Hematopoietic multipotent progenitor cell treated with erythropoietin and hydrocortisone succinate and interleukin-3 and kit ligand, for 4 days (in vitro differentiated cells): ENCODE measurements around the gene COL6A1.

Experiments
- DNase-seq: peaks from one replicate; pipeline ENCODE4 v3.0.0-alpha.2; 2015

COL6A1 gene

DNA sequence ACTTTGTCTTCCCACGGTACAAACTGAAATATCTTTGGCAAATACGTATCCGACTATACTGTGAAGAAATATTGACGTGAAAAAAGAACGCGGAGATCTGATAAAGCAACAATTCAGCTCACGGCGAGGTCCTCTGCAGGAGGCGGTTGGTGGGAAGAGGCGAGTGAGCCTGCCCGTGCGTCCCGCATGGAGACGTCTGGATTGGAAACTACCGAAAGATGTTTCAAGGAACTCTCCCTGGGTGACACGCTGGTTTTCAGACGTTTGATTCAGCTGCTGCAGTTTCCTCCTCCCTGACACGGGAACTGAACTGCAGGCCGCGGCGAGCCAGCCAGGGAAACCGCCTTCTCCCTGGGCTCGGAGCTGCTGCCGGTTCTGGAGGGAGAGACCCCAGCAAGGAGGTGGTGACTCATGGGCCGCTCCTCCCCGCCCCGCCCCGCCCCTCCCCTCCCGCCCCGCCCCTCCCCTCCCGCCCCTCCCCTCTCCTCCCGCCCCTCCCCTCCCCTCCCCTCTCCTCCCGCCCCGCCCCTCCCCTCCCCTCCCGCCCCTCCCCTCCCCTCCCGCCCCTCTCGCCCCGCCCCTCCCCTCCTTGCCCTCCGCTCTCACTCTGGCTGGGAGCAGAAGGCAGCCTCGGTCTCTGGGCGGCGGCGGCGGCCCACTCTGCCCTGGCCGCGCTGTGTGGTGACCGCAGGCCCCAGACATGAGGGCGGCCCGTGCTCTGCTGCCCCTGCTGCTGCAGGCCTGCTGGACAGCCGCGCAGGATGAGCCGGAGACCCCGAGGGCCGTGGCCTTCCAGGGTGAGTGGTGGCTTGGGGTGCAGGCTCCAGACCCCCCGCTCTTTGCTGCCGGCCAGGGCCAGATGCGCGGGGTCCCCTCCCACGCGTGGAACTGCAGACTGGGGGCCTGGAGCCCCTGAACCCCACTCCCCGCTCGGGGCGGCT lies at the start of gene COL6A1:
Gene COL6A1, plus strand, starts transcription at position 620 of the 941 bp plus-strand sequence. Its CDS starts 81 bp downstream, at position 701.
- DNase-seq = peak; percentile 81

DNA sequence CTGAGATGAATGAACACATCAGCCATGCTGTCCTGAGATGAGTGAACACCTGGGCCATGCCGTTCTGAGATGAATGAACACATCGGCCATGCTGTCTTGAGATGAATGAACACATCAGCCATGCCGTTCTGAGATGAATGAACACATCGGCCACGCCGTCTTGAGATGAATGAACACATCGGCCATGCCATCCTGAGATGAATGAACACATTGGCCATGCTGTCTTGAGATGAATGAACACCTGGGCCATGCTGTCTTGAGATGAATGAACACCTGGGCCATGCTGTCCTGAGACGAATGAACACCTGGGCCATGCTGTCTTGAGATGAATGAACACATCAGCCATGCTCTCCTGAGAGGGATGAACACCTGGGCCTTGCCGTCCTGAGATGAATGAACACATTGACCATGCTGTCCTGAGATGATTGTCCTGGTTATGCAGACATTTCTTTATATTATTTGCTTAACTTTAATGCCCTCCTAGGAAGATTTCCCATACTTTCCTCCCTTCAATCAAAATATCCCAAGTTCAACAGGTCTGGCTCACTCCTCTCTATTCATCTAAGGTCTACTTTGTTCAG lies 48.6 kb upstream of the COL6A1 start:
- DNase-seq = no peak

- no peak for DNase-seq
Measured at GRCh38 chr21:45934085-45934484, 47.5 kb upstream of the COL6A1 start.

DNA sequence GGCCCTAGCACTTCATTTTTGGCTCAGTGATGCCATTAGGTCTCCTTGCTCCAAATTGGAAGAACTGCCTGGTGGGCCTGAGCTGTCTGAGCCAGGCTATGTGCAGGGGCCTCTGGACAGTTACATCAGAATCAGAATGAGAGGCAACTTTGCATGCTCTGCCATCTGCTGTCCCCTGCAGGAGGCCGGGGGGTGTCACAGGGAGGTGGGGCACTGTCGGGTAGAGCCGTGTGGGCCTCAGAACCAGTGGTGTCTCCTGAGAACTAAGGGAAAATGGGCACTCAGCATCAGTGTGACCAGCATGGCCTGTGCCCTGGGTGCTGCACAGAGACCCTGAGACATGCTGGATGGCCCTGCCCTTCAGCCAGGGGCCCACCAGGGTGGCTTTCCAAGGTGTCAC lies 47.0 kb upstream of the COL6A1 start:
- DNase-seq = no peak

DNA sequence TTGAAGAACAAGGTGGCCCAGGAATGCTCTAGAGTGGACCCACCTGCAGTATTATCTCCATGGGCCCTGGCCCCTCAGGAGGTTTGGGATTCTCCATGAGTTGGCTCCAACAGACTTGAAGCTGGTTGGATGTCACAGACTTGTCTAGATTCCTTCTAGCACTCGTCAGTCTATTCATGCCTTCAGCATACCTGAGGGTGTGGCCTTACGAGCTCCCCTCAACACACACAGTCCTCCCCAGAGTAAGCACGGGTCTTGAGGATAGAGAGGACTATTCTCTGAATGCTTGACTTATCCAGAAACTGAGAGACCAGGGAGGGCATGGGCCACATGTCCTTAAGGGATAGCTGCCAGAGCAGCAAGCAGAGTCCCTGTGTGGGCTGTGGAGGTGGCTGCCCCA lies 45.9 kb upstream of the COL6A1 start:
- DNase-seq = peak; percentile 26

DNA sequence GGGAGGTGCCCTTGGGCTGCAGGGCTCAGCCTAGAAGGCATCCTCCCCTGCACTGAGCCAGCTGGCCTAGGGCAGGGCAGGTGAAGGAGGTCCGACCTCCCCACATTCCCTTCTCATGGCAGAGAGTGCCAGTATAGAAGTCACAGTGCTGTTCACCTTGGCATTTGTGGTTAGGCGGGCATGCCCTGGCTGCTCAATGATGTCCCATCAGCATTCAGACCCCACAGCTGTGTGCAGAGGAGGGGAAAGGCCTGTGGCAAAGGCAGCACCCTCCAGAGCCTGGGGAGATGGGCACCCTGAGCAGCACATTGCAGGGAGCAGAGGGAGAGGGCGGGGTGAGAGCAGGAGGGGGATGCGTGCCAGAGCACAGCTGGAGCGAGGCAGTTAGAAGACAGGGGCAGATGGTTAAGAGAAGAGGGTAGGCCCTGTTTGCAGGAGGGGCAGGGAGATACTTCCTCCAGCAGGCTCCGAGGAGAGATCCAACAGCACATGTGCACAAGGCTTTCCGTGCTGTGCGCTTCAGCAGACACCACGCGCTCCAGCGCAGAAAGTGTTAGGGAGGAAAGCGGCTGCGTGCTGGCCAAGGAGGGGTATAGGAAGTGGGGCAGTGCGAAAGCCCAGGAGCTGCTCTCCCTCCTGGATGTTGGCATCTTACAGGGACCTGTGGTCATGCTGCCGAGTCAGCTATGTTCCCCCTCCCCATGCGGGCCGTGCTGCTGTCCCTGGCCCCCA lies 43.7 kb upstream of the COL6A1 start:
- DNase-seq = no peak

DNA sequence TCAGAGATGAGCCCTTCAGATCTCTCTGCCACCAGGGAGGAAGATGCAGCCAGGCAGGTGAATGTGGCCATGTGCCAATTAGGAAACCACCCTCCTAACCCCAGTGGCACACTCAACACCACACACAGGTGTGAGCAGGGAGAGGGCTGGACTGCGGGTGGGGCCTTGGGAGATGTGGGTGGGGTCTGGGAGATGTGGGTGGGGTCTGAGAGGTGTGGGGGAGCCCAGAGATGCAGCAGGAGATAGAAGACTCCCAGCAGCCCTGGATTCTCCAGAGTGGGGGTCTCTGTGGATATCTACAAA lies 43.2 kb upstream of the COL6A1 start:
- DNase-seq = no peak

- DNase-seq = no peak
Measured at GRCh38 chr21:45938811-45939520, 42.6 kb upstream of the COL6A1 start.

GRCh38 chr21:45939521-45940045 lies 42.0 kb upstream of the COL6A1 start:
- DNase-seq = no peak

GRCh38 chr21:45940091-45940490 lies 41.5 kb upstream of the COL6A1 start:
- DNase-seq = no peak

- no peak for DNase-seq
Measured at GRCh38 chr21:45940621-45941337, 40.8 kb upstream of the COL6A1 start.

DNA sequence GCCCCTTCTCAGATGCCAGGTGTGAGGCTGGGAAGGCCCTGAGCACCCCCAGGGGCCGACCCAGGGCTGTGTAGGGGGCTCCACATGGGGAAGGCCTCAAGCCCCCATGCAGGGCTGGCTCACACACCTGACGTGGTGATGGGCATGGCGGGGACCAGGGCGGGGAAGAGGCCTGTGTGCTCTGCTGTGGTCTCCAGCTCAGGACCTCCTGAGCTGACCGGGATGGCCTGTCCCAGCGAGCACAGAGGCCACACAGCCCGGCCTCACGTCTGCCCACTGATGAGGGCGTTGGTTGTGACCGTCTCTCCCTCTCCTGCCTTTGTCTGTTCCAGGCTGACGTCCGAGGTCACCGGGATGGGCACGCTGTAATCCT lies 40.2 kb upstream of the COL6A1 start:
- DNase-seq = no peak

GRCh38 chr21:45941717-45942546 lies 39.6 kb upstream of the COL6A1 start:
- no peak for DNase-seq

DNA sequence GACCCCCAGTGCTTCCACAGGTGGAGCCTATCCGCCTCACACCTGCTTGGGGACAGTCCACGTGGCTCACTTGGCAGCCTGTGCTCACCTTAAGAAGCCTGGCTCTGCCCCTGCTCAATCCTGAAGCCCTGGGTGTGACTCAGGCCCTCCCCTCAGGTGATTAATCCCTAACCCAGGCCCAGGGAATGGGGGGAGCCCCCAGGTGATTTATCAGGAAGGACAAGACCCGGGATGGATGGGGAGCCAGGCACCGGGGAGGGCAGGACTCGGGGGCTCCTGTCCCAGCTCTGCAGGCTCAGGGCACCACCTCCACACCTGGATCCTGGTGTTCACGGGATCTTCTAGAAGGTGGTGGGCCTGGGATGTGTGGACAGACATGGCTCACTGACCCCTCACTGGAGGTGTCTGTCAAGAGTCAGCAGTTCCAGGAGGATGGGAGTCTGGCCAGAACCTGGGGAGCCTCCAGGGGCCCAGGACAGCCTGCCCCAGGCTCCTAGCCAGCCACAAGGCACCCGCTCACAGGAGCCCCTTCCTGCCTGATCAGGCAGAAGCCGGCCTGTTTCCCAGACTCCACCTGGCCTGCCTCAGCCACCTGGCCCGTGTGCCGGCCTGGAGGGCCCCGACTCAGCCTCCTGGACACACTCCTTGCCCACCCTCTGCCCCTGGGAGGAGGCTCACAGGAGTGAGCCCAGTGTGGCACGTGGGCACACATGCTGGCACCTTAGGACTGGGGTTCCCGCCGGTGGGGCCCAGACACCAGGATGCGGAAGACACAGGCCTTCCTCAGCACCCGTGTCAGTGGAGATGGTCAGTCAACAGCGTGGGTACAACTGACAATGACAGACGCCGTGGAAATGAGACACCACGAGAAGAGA lies 38.6 kb upstream of the COL6A1 start:
- DNase-seq = peak; percentile 7

DNA sequence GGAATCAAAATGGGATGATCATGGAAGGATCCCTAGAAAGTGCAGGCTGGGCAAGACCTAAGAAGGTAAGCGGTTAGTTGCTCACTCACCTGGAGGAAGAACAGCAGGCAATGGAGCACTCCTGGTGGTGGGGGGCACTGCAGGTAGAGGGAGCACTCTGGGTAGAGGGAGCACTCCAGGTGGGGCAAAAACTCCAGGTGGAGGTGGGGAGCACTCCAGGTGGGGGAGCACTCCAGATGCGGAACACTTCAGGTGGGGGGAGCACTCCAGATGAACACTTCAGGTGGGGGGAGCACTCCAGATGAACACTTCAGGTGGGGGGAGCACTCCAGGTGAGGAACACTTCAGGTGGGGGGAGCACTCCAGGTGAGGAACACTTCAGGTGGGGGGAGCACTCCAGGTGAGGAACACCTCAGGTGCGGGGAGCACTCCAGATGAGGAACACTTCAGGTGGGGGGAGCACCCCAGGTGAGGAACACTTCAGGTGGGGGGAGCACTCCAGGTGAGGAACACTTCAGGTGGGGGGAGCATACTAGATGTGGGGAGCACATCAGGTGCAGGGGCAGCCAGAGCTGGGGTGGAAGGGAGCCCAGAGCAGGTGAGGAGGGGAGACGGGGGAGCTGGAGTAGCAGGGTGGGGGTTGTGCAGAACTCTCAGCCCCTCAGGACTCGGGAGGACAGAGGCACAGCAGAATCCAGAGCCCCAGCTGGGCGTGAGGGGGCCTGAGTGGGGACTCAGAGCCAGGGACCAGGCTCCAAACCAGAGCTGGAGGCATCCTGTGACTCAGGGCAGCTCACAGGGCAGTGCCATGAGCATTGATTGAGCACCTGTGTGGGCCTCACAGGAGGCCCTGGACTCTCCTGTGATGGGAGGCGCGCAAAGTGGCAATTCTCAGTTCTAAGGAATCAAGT lies 37.7 kb upstream of the COL6A1 start:
- DNase-seq = peak; percentile 11

GRCh38 chr21:45944601-45945000 lies 37.0 kb upstream of the COL6A1 start:
- DNase-seq = no peak

GRCh38 chr21:45945066-45945867 lies 36.3 kb upstream of the COL6A1 start:
- DNase-seq = no peak

- DNase-seq = no peak
Measured at GRCh38 chr21:45945868-45946210, 35.7 kb upstream of the COL6A1 start.
